Endothelial cell of umbilical vein (primary cell): Measurements from ENCODE around the gene AQP3. TPM values are rescaled to one million over a fixed set of nuclear protein-coding genes. Genes with fewer than 3 reads are reported as not detected.

Source experiments
- BruUV-seq: library from RNA; stranded (reverse); fragments of 400-500 nt; replicated peaks from 2 replicates; lab custom pipeline; 2021; lab: Mats Ljungman, UMichigan
- CTCF ChIA-PET: fragments of 300-600, 350-600 bp; sonication (Branson Sonifier 250); formaldehyde crosslinking; loops from one replicate; lab custom pipeline; 2021; ENCODE audit warnings: antibody characterized with exemption, inconsistent platforms; lab: Charles Lee
- POLR2A ChIA-PET: fragments of 300-600, 350-600 bp; sonication (Branson Sonifier 250); formaldehyde crosslinking; loops from one replicate; lab custom pipeline; 2021; ENCODE audit warnings: antibody characterized with exemption, inconsistent platforms; lab: Charles Lee
- DNase-seq: peaks from one replicate; pipeline ENCODE4 v3.0.0-alpha.2; 2011; ENCODE audit warnings: low read depth, low spot score
- FAIRE-seq: peaks from 2 replicates; lab custom pipeline; 2011; peaks lifted over from hg19 to GRCh38; lab: Jason Lieb, UNC
- H2AFZ ChIP-seq: 2 replicates; pipeline ENCODE4 v1.6.0; 2012; ENCODE audit warnings: low read depth, low read length, control low read depth, inconsistent platforms
- H3K27ac ChIP-seq: 2 replicates; pipeline ENCODE4 v1.5.1; 2011; ENCODE audit warnings: low read depth, mild to moderate bottlenecking, control low read depth, low read length, moderate library complexity; ENCODE audit not compliant: insufficient read depth
- H3K27me3 ChIP-seq, 2 experiments: 2 replicates each; pipeline versions ENCODE4 v1.6.0 to v1.6.1; 2011; ENCODE audit warnings: low read length in 2 of 2, mixed read lengths in 1 of 2; ENCODE audit not compliant: control insufficient read depth in 2 of 2, insufficient read depth in 2 of 2
- H3K36me3 ChIP-seq, 2 experiments: 2 replicates in 1 of 2; 3 replicates in 1 of 2; pipeline ENCODE4 v1.5.1; 2011; ENCODE audit warnings: low read length in 2 of 2, mild to moderate bottlenecking in 1 of 2, moderate library complexity in 1 of 2; ENCODE audit not compliant: control insufficient read depth in 2 of 2, insufficient read depth in 2 of 2; ENCODE audit errors: extremely low read depth in 1 of 2
- H3K4me1 ChIP-seq: 3 replicates; pipeline ENCODE4 v1.5.1; 2011; ENCODE audit warnings: mild to moderate bottlenecking, low read length; ENCODE audit not compliant: control insufficient read depth, insufficient read depth; ENCODE audit errors: extremely low read depth
- H3K4me2 ChIP-seq: 2 replicates; pipeline ENCODE4 v1.6.1; 2011; ENCODE audit warnings: low read length, control low read depth, mixed read lengths; ENCODE audit not compliant: insufficient read depth
- H3K4me3 ChIP-seq, 3 experiments: fragments of 200-600 bp in 1 of 3; sonication (generic), shearing (Covaris generic) in 1 of 3; replicated peaks in 1 of 3; 2 replicates each; pipeline ENCODE4 v1.5.1; 2011 to 2016; ENCODE audit warnings: control low read depth in 3 of 3, low read length in 3 of 3, mild to moderate bottlenecking in 2 of 3, inconsistent platforms in 1 of 3, low read depth in 1 of 3, moderate library complexity in 1 of 3; ENCODE audit not compliant: insufficient read depth in 1 of 3
- H3K79me2 ChIP-seq: 2 replicates; pipeline ENCODE4 v1.6.0; 2012; ENCODE audit warnings: low read length, inconsistent platforms; ENCODE audit not compliant: control insufficient read depth, insufficient read depth
- H3K9ac ChIP-seq: replicated peaks from 2 replicates; pipeline ENCODE3; 2011; ENCODE audit warnings: low read length, control low read depth; ENCODE audit not compliant: insufficient read depth; ENCODE audit errors: extremely low read depth
- H3K9me1 ChIP-seq: replicated peaks from 3 replicates; pipeline ENCODE4 v1.6.0; 2011; ENCODE audit warnings: mild to moderate bottlenecking, low read length; ENCODE audit not compliant: control insufficient read depth, insufficient read depth; ENCODE audit errors: extremely low read depth
- H3K9me3 ChIP-seq: replicated peaks from 2 replicates; pipeline ENCODE4 v1.5.1; 2012; ENCODE audit warnings: low read length, inconsistent platforms; ENCODE audit not compliant: control insufficient read depth, insufficient read depth
- H4K20me1 ChIP-seq: replicated peaks from 2 replicates; pipeline ENCODE3; 2011; ENCODE audit warnings: mild to moderate bottlenecking, low read length; ENCODE audit not compliant: control insufficient read depth, insufficient read depth; ENCODE audit errors: extremely low read depth
- EZH2 ChIP-seq: IDR thresholded peaks from 2 replicates; pipeline ENCODE4 v1.6.1; 2012; ENCODE audit warnings: borderline replicate concordance, low read depth, mild to moderate bottlenecking, moderate library complexity, low read length, inconsistent platforms; ENCODE audit not compliant: severe bottlenecking
- FOS ChIP-seq: IDR thresholded peaks from 2 replicates; pipeline ENCODE4 v1.6.1; 2011; ENCODE audit warnings: mild to moderate bottlenecking, low read length, moderate library complexity, borderline replicate concordance; ENCODE audit not compliant: insufficient read depth
- GATA2 ChIP-seq: IDR thresholded peaks from 2 replicates; pipeline ENCODE4 v1.7.0; 2011; ENCODE audit warnings: low read depth, mild to moderate bottlenecking, moderate library complexity, mixed read lengths, low read length; ENCODE audit not compliant: insufficient read length, insufficient read depth
- JUN ChIP-seq: IDR thresholded peaks from 2 replicates; pipeline ENCODE4 v1.6.1; 2011; ENCODE audit warnings: borderline replicate concordance, low read depth; ENCODE audit not compliant: insufficient read length, insufficient read depth
- MYC ChIP-seq: IDR thresholded peaks from one replicate; pipeline ENCODE4 v1.6.1; 2011; ENCODE audit warnings: mild to moderate bottlenecking, low read depth, low read length
- POLR2A ChIP-seq: IDR thresholded peaks from 2 replicates; pipeline ENCODE4 v1.6.1; 2012; ENCODE audit warnings: low read depth, mild to moderate bottlenecking, control low read depth, low read length
- POLR2AphosphoS5 ChIP-seq: IDR thresholded peaks from 2 replicates; pipeline ENCODE4 v1.6.1; 2012; ENCODE audit warnings: low read depth, mild to moderate bottlenecking, control low read depth, low read length, moderate library complexity; ENCODE audit not compliant: insufficient read depth
- dilution Hi-C: fragments of 300-500 bp; cut with MboI; formaldehyde crosslinking; loops from one replicate; pipeline ENCODE4 v1.15.0; 2019; ENCODE audit warnings: low sequenced_read_pairs; ENCODE audit not compliant: extremely low pct_ligation_motif_present
- intact Hi-C: fragments of 100-400 bp; cut with micrococcal nuclease; formaldehyde crosslinking; loops from one replicate; pipeline ENCODE4 v1.10.0; 2022
- polyA plus RNA-seq, 4 experiments: library from polyadenylated mRNA; depleted of rRNA in 3 of 4; stranded (reverse) in 3 of 4; unstranded in 1 of 4; fragments of >200 nt; gene quantifications; 2 replicates each; pipeline versions ENCODE4 v1.2.1 to v1.2.3, GENCODE V29; 2011 to 2012; ENCODE audit warnings: missing spikeins in 1 of 4
- total RNA-seq: library from RNA; stranded (reverse); gene quantifications from 2 replicates; pipeline ENCODE4 v1.2.3, GENCODE V29; 2021
- TF ChIP-seq, protein P1 (sequence below), 2 donors: IDR thresholded peaks; 1 replicate in 1 of 2; 2 replicates in 1 of 2; pipeline ENCODE4 v1.5.1; 2011; ENCODE audit warnings: low read length in 2 of 2, mild to moderate bottlenecking in 2 of 2, moderate library complexity in 2 of 2, control low read depth in 1 of 2, inconsistent platforms in 1 of 2, low read depth in 1 of 2; ENCODE audit not compliant: insufficient read depth in 1 of 2; ENCODE audit errors: extremely low read depth in 1 of 2
- TF ChIP-seq, protein P2 (sequence below): IDR thresholded peaks from 2 replicates; pipeline ENCODE4 v1.6.1; 2011; ENCODE audit not compliant: insufficient read depth, insufficient read length

AQP3 gene
- total and polyA plus RNA-seq, 2 donors (not counting 3 experiments of a cell fraction or from before 2014, with no cell fraction given): 0.93 to 1.8 TPM

DNA sequence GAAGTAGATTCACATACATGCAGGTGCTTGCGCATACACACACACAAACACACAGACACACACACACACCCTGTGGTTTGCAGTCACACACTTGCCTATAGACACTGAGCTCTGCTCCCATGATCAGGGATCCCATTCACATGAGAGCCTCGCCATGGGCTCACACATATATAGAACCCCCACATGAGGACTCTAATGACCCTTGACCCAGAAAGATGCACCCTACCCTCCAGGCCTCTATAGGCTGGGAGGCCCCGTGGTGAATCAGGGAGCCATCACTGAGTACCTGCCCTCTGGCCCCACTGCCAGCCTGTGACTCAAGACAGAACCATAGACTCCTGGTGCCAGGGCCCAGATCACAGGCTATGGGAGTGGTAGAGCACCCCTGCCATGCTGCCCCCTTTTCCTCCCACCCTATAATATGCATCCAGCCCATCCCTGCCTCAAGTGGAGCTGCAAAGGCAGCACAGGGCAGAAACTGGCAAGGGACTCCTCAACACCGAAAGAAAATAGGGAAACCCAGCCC is 3.3 kb upstream of the AQP3 start:
- Histone ChIP-seq H3K4me2 (no peak overlapping the region), H3K4me1 (peaks cover 16% of the 10 kb centered on the region), H3K9me3 (no peaks in the 10 kb centered on the region), H3K9ac (no peak overlapping the region), H3K36me3 (no peaks in the 10 kb centered on the region), H3K4me3 (no peak overlapping the region), H4K20me1 (no peaks in the 10 kb centered on the region), H3K27ac (no peak overlapping the region), H3K79me2 (no peaks in the 10 kb centered on the region), H3K27me3 (peaks cover 0 to 2% of the 10 kb centered on the region in 2 experiments), H2AFZ (no peak overlapping the region), H3K9me1 (no peaks in the 10 kb centered on the region)
- ChIA-PET POLR2A (no interaction called here), CTCF (interaction anchor here (0.6 to 5.5 kb wide), 8 partner anchors 10 to 164 kb away, joined by 3 to 121 read pairs (median 24); no protein-coding TSS in a partner anchor)
- TF ChIP-seq GATA2: no peak
- TF ChIP-seq, protein P1, sequence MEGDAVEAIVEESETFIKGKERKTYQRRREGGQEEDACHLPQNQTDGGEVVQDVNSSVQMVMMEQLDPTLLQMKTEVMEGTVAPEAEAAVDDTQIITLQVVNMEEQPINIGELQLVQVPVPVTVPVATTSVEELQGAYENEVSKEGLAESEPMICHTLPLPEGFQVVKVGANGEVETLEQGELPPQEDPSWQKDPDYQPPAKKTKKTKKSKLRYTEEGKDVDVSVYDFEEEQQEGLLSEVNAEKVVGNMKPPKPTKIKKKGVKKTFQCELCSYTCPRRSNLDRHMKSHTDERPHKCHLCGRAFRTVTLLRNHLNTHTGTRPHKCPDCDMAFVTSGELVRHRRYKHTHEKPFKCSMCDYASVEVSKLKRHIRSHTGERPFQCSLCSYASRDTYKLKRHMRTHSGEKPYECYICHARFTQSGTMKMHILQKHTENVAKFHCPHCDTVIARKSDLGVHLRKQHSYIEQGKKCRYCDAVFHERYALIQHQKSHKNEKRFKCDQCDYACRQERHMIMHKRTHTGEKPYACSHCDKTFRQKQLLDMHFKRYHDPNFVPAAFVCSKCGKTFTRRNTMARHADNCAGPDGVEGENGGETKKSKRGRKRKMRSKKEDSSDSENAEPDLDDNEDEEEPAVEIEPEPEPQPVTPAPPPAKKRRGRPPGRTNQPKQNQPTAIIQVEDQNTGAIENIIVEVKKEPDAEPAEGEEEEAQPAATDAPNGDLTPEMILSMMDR (IDR thresholded peaks at IDR 0.05; ENCODE audit: extremely low read depth in 1 of 2, insufficient read depth in 1 of 2, low read depth in 1 of 2, low read length in 2 of 2): no peak
- no peak for TF ChIP-seq FOS
- TF ChIP-seq JUN: no peak
- TF ChIP-seq, protein P2, sequence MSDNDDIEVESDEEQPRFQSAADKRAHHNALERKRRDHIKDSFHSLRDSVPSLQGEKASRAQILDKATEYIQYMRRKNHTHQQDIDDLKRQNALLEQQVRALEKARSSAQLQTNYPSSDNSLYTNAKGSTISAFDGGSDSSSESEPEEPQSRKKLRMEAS: no peak
- no peak for TF ChIP-seq EZH2
- TF ChIP-seq MYC: no peak
- no peak for TF ChIP-seq POLR2AphosphoS5
- no peak for TF ChIP-seq POLR2A
- dilution Hi-C loops: no loop called here
- BruUV-seq: no TSS peak
- DNase-seq: no peak
- FAIRE-seq: no peak
- intact Hi-C loops: loop anchor here (5.0 kb wide), 1 partner anchor 43 kb away; no protein-coding TSS in a partner anchor
